CD14-positive monocyte (primary cell): ENCODE results near the gene IFT20. TPM values are rescaled to one million over a fixed set of nuclear protein-coding genes. Genes with fewer than 3 reads are reported as not detected.

Source experiments
- DNase-seq, 3 donors: peaks; one replicate each; pipeline ENCODE4 v3.0.0-alpha.2; 2011 to 2022
- H2AFZ ChIP-seq: 2 replicates; pipeline ENCODE4 v1.6.0; 2012; ENCODE audit warnings: mild to moderate bottlenecking, low read depth, low read length, inconsistent platforms; ENCODE audit not compliant: insufficient read depth, poor library complexity, severe bottlenecking
- H3K27ac ChIP-seq, 2 donors: 1 replicate in 1 of 2; 2 replicates in 1 of 2; pipeline ENCODE4 v1.5.1; 2012 to 2013; ENCODE audit warnings: low read length in 2 of 2, control low read depth in 1 of 2, inconsistent platforms in 1 of 2, low read depth in 1 of 2, mild to moderate bottlenecking in 1 of 2
- H3K27me3 ChIP-seq, 2 donors: one replicate each; pipeline versions ENCODE4 v1.6.0 to v1.6.1; 2011 to 2013; ENCODE audit warnings: low read length in 2 of 2; ENCODE audit not compliant: control insufficient read depth in 2 of 2, insufficient read depth in 2 of 2
- H3K36me3 ChIP-seq, 2 donors: replicated peaks in 1 of 2; 1 replicate in 1 of 2; 2 replicates in 1 of 2; pipeline versions ENCODE4 v1.5.1 to v1.6.1; 2012 to 2013; ENCODE audit warnings: low read length in 2 of 2, control low read depth in 1 of 2, inconsistent platforms in 1 of 2, mild to moderate bottlenecking in 1 of 2; ENCODE audit not compliant: insufficient read depth in 2 of 2, control insufficient read depth in 1 of 2
- H3K4me1 ChIP-seq, 2 donors: 1 replicate in 1 of 2; 2 replicates in 1 of 2; pipeline versions ENCODE4 v1.5.1 to v1.6.1; 2012 to 2013; ENCODE audit warnings: low read length in 2 of 2, control low read depth in 1 of 2, inconsistent platforms in 1 of 2, mild to moderate bottlenecking in 1 of 2, moderate library complexity in 1 of 2; ENCODE audit not compliant: insufficient read depth in 2 of 2, control insufficient read depth in 1 of 2
- H3K4me2 ChIP-seq: replicated peaks from 2 replicates; pipeline ENCODE3; 2012; ENCODE audit warnings: low read length, moderate library complexity, mild to moderate bottlenecking; ENCODE audit not compliant: poor library complexity, severe bottlenecking; ENCODE audit errors: extremely low read depth
- H3K4me3 ChIP-seq, 3 experiments: fragments of 200-600 bp in 1 of 3; sonication (generic) in 1 of 3; replicated peaks in 1 of 3; 1 replicate in 2 of 3; 2 replicates in 1 of 3; pipeline ENCODE4 v1.5.1; 2011 to 2013; ENCODE audit warnings: low read length in 3 of 3, mild to moderate bottlenecking in 3 of 3, control low read depth in 2 of 3, low read depth in 2 of 3, inconsistent platforms in 1 of 3, moderate library complexity in 1 of 3
- H3K79me2 ChIP-seq: 2 replicates; pipeline ENCODE4 v1.6.0; 2012; ENCODE audit warnings: mild to moderate bottlenecking, control low read depth, inconsistent platforms, low read length, moderate library complexity; ENCODE audit not compliant: insufficient read depth
- H3K9ac ChIP-seq: 2 replicates; pipeline ENCODE4 v1.6.0; 2017; ENCODE audit warnings: low read length, mild to moderate bottlenecking; ENCODE audit not compliant: insufficient read depth, poor library complexity, severe bottlenecking
- H3K9me3 ChIP-seq, 2 donors: replicated peaks in 1 of 2; 1 replicate in 1 of 2; 2 replicates in 1 of 2; pipeline versions ENCODE4 v1.5.1 to v1.6.1; 2012 to 2013; ENCODE audit warnings: low read length in 2 of 2, control low read depth in 1 of 2; ENCODE audit not compliant: control insufficient read depth in 1 of 2, insufficient read depth in 1 of 2
- H4K20me1 ChIP-seq: 2 replicates; pipeline ENCODE4 v1.6.0; 2012; ENCODE audit warnings: mild to moderate bottlenecking, low read length, control low read depth, moderate library complexity; ENCODE audit not compliant: insufficient read depth
- H3K27ac Mint-ChIP-seq, 7 donors: one replicate each; pipeline ENCODE4 v1.8.0; 2020; ENCODE audit warnings: mild to moderate bottlenecking in 7 of 7, mixed read lengths in 7 of 7, moderate library complexity in 6 of 7, inconsistent platforms in 2 of 7
- H3K27me3 Mint-ChIP-seq, 3 donors: one replicate each; pipeline ENCODE4 v1.8.0; 2021 to 2022; ENCODE audit warnings: low read depth in 3 of 3, mild to moderate bottlenecking in 3 of 3, mixed read lengths in 3 of 3, moderate library complexity in 3 of 3, inconsistent platforms in 1 of 3
- H3K36me3 Mint-ChIP-seq, 2 donors: one replicate each; pipeline ENCODE4 v1.8.0; 2020; ENCODE audit warnings: mixed read lengths in 2 of 2, inconsistent platforms in 1 of 2, mild to moderate bottlenecking in 1 of 2
- H3K4me1 Mint-ChIP-seq: one replicate; pipeline ENCODE4 v1.8.0; 2020; ENCODE audit warnings: mild to moderate bottlenecking, mixed read lengths
- H3K4me3 Mint-ChIP-seq, 2 donors: one replicate each; pipeline ENCODE4 v1.8.0; 2020; ENCODE audit warnings: mild to moderate bottlenecking in 2 of 2, mixed read lengths in 2 of 2, moderate library complexity in 1 of 2
- H3K9me3 Mint-ChIP-seq, 7 donors: one replicate each; pipeline ENCODE4 v1.8.0; 2020 to 2022; ENCODE audit warnings: mixed read lengths in 7 of 7, mild to moderate bottlenecking in 6 of 7, moderate library complexity in 6 of 7, inconsistent platforms in 2 of 7
- CTCF ChIP-seq: fragments of 200-600 bp; IDR thresholded peaks from one replicate; pipeline ENCODE4 v1.8.0; 2022; ENCODE audit warnings: antibody characterized with exemption, mild to moderate bottlenecking
- WGBS: methylation state at CpG from one replicate; pipeline ENCODE4 v1.1.5; 2013; ENCODE audit warnings: missing lambda C conversion rate; ENCODE audit not compliant: insufficient coverage; 5-methylcytosine and 5-hydroxymethylcytosine counted together
- intact Hi-C, 2 donors: fragments of 100-400 bp; cut with micrococcal nuclease; formaldehyde crosslinking; loops; one replicate each; pipeline versions ENCODE4 v1.15.0 to v1.15.1; 2023
- polyA plus RNA-seq, 3 donors: library from polyadenylated mRNA; depleted of rRNA in 1 of 3; unstranded in 2 of 3; stranded (reverse) in 1 of 3; fragments of 300-500 nt in 2 of 3; fragments of >200 nt in 1 of 3; fragmentation: Illumina TruSeq in 2 of 3; gene quantifications; 1 replicate in 2 of 3; 2 replicates in 1 of 3; pipeline ENCODE4 v1.2.3, GENCODE V29; 2012 to 2021

IFT20 gene
- polyA plus RNA-seq, 3 donors, result 61.1 to 79.1 (median 75.4) TPM

GRCh38 chr17:28330671-28331070 lies 4.6 kb downstream of the IFT20 start:
- no peaks in the 10 kb centered on the region for H3K27me3 ChIP-seq
- Mint-ChIP-seq H3K4me1 (peaks cover 25% of the 10 kb centered on the region), H3K27ac (peak overlapping the region in 1 of 7 donors; percentile 76), H3K4me3 (no peak overlapping the region), H3K9me3 (no peaks in the 10 kb centered on the region), H3K36me3 (peaks cover 51 to 68% of the 10 kb centered on the region in 2 donors), H3K27me3 (peaks cover 0 to 1% (median 0%) of the 10 kb centered on the region in 3 donors)
- no peak overlapping the region for H2AFZ ChIP-seq
- no peaks in the 10 kb centered on the region for H3K9me3 ChIP-seq
- peaks cover 21 to 23% of the 10 kb centered on the region in 2 donors for H3K4me1 ChIP-seq
- no peak overlapping the region for H3K9ac ChIP-seq
- TF ChIP-seq CTCF, result no peak
- intact Hi-C loops, result loop anchor here in 1 of 2 donors (10.0 kb wide), 2 partner anchors 244 to 286 kb away; partner anchors contain the start of genes ALDOC, NLK and PIGS
- peak overlapping the region in 1 of 2 donors; percentile 96 for H3K27ac ChIP-seq
- no peak overlapping the region for H3K4me3 ChIP-seq
- H3K79me2 ChIP-seq, result peaks cover 40% of the 10 kb centered on the region
- 97% methylated on average over 5 of the region's 5 CpGs for WGBS
- H3K36me3 ChIP-seq, result peaks cover 42 to 67% of the 10 kb centered on the region in 2 donors
- DNase-seq, result no peak
- no peaks in the 10 kb centered on the region for H4K20me1 ChIP-seq
- H3K4me2 ChIP-seq, result no peak overlapping the region

GRCh38 chr17:28328325-28328724 lies 6.9 kb downstream of the IFT20 start:
- Mint-ChIP-seq H3K4me1 (peaks cover 26% of the 10 kb centered on the region), H3K27me3 (peaks cover 0 to 1% (median 0%) of the 10 kb centered on the region in 3 donors), H3K36me3 (peaks cover 51 to 68% of the 10 kb centered on the region in 2 donors), H3K27ac (no peak overlapping the region), H3K9me3 (no peaks in the 10 kb centered on the region), H3K4me3 (no peak overlapping the region)
- no peak overlapping the region for H3K4me3 ChIP-seq
- no peak overlapping the region for H3K9ac ChIP-seq
- no peak for DNase-seq
- TF ChIP-seq CTCF, result no peak
- H3K4me1 ChIP-seq, result peaks cover 21 to 24% of the 10 kb centered on the region in 2 donors
- no peak overlapping the region for H3K27ac ChIP-seq
- 100% methylated on average over 1 of the region's 4 CpGs for WGBS
- H4K20me1 ChIP-seq, result no peaks in the 10 kb centered on the region
- no peaks in the 10 kb centered on the region for H3K9me3 ChIP-seq
- H2AFZ ChIP-seq, result no peak overlapping the region
- H3K79me2 ChIP-seq, result peaks cover 25% of the 10 kb centered on the region
- peaks cover 42 to 67% of the 10 kb centered on the region in 2 donors for H3K36me3 ChIP-seq
- H3K4me2 ChIP-seq, result no peak overlapping the region
- no peaks in the 10 kb centered on the region for H3K27me3 ChIP-seq
- intact Hi-C loops, result no loop called here
